Endothelial cell of umbilical vein (primary cell): ENCODE data around the gene FANCL. TPM values are rescaled to one million over a fixed set of nuclear protein-coding genes. Genes with fewer than 3 reads are reported as not detected.

Experiments
- BruUV-seq: library from RNA; stranded (reverse); fragments of 400-500 nt; replicated peaks from 2 replicates; lab custom pipeline; 2021; lab: Mats Ljungman, UMichigan
- CTCF ChIA-PET: fragments of 300-600, 350-600 bp; sonication (Branson Sonifier 250); formaldehyde crosslinking; loops from one replicate; lab custom pipeline; 2021; ENCODE audit warnings: antibody characterized with exemption, inconsistent platforms; lab: Charles Lee
- POLR2A ChIA-PET: fragments of 300-600, 350-600 bp; sonication (Branson Sonifier 250); formaldehyde crosslinking; loops from one replicate; lab custom pipeline; 2021; ENCODE audit warnings: antibody characterized with exemption, inconsistent platforms; lab: Charles Lee
- DNase-seq: peaks from one replicate; pipeline ENCODE4 v3.0.0-alpha.2; 2011; ENCODE audit warnings: low read depth, low spot score
- FAIRE-seq: peaks from 2 replicates; lab custom pipeline; 2011; peaks lifted over from hg19 to GRCh38; lab: Jason Lieb, UNC
- H2AFZ ChIP-seq: 2 replicates; pipeline ENCODE4 v1.6.0; 2012; ENCODE audit warnings: low read depth, low read length, control low read depth, inconsistent platforms
- H3K27ac ChIP-seq: 2 replicates; pipeline ENCODE4 v1.5.1; 2011; ENCODE audit warnings: low read depth, mild to moderate bottlenecking, control low read depth, low read length, moderate library complexity; ENCODE audit not compliant: insufficient read depth
- H3K27me3 ChIP-seq, 2 experiments: 2 replicates each; pipeline versions ENCODE4 v1.6.0 to v1.6.1; 2011; ENCODE audit warnings: low read length in 2 of 2, mixed read lengths in 1 of 2; ENCODE audit not compliant: control insufficient read depth in 2 of 2, insufficient read depth in 2 of 2
- H3K36me3 ChIP-seq, 2 experiments: 2 replicates in 1 of 2; 3 replicates in 1 of 2; pipeline ENCODE4 v1.5.1; 2011; ENCODE audit warnings: low read length in 2 of 2, mild to moderate bottlenecking in 1 of 2, moderate library complexity in 1 of 2; ENCODE audit not compliant: control insufficient read depth in 2 of 2, insufficient read depth in 2 of 2; ENCODE audit errors: extremely low read depth in 1 of 2
- H3K4me1 ChIP-seq: 3 replicates; pipeline ENCODE4 v1.5.1; 2011; ENCODE audit warnings: mild to moderate bottlenecking, low read length; ENCODE audit not compliant: control insufficient read depth, insufficient read depth; ENCODE audit errors: extremely low read depth
- H3K4me2 ChIP-seq: 2 replicates; pipeline ENCODE4 v1.6.1; 2011; ENCODE audit warnings: low read length, control low read depth, mixed read lengths; ENCODE audit not compliant: insufficient read depth
- H3K4me3 ChIP-seq, 3 experiments: fragments of 200-600 bp in 1 of 3; sonication (generic), shearing (Covaris generic) in 1 of 3; replicated peaks in 1 of 3; 2 replicates each; pipeline ENCODE4 v1.5.1; 2011 to 2016; ENCODE audit warnings: control low read depth in 3 of 3, low read length in 3 of 3, mild to moderate bottlenecking in 2 of 3, inconsistent platforms in 1 of 3, low read depth in 1 of 3, moderate library complexity in 1 of 3; ENCODE audit not compliant: insufficient read depth in 1 of 3
- H3K79me2 ChIP-seq: 2 replicates; pipeline ENCODE4 v1.6.0; 2012; ENCODE audit warnings: low read length, inconsistent platforms; ENCODE audit not compliant: control insufficient read depth, insufficient read depth
- H3K9ac ChIP-seq: replicated peaks from 2 replicates; pipeline ENCODE3; 2011; ENCODE audit warnings: low read length, control low read depth; ENCODE audit not compliant: insufficient read depth; ENCODE audit errors: extremely low read depth
- H3K9me1 ChIP-seq: replicated peaks from 3 replicates; pipeline ENCODE4 v1.6.0; 2011; ENCODE audit warnings: mild to moderate bottlenecking, low read length; ENCODE audit not compliant: control insufficient read depth, insufficient read depth; ENCODE audit errors: extremely low read depth
- H3K9me3 ChIP-seq: replicated peaks from 2 replicates; pipeline ENCODE4 v1.5.1; 2012; ENCODE audit warnings: low read length, inconsistent platforms; ENCODE audit not compliant: control insufficient read depth, insufficient read depth
- H4K20me1 ChIP-seq: replicated peaks from 2 replicates; pipeline ENCODE3; 2011; ENCODE audit warnings: mild to moderate bottlenecking, low read length; ENCODE audit not compliant: control insufficient read depth, insufficient read depth; ENCODE audit errors: extremely low read depth
- EZH2 ChIP-seq: IDR thresholded peaks from 2 replicates; pipeline ENCODE4 v1.6.1; 2012; ENCODE audit warnings: borderline replicate concordance, low read depth, mild to moderate bottlenecking, moderate library complexity, low read length, inconsistent platforms; ENCODE audit not compliant: severe bottlenecking
- FOS ChIP-seq: IDR thresholded peaks from 2 replicates; pipeline ENCODE4 v1.6.1; 2011; ENCODE audit warnings: mild to moderate bottlenecking, low read length, moderate library complexity, borderline replicate concordance; ENCODE audit not compliant: insufficient read depth
- GATA2 ChIP-seq: IDR thresholded peaks from 2 replicates; pipeline ENCODE4 v1.7.0; 2011; ENCODE audit warnings: low read depth, mild to moderate bottlenecking, moderate library complexity, mixed read lengths, low read length; ENCODE audit not compliant: insufficient read length, insufficient read depth
- JUN ChIP-seq: IDR thresholded peaks from 2 replicates; pipeline ENCODE4 v1.6.1; 2011; ENCODE audit warnings: borderline replicate concordance, low read depth; ENCODE audit not compliant: insufficient read length, insufficient read depth
- MYC ChIP-seq: IDR thresholded peaks from one replicate; pipeline ENCODE4 v1.6.1; 2011; ENCODE audit warnings: mild to moderate bottlenecking, low read depth, low read length
- POLR2A ChIP-seq: IDR thresholded peaks from 2 replicates; pipeline ENCODE4 v1.6.1; 2012; ENCODE audit warnings: low read depth, mild to moderate bottlenecking, control low read depth, low read length
- POLR2AphosphoS5 ChIP-seq: IDR thresholded peaks from 2 replicates; pipeline ENCODE4 v1.6.1; 2012; ENCODE audit warnings: low read depth, mild to moderate bottlenecking, control low read depth, low read length, moderate library complexity; ENCODE audit not compliant: insufficient read depth
- dilution Hi-C: fragments of 300-500 bp; cut with MboI; formaldehyde crosslinking; loops from one replicate; pipeline ENCODE4 v1.15.0; 2019; ENCODE audit warnings: low sequenced_read_pairs; ENCODE audit not compliant: extremely low pct_ligation_motif_present
- intact Hi-C: fragments of 100-400 bp; cut with micrococcal nuclease; formaldehyde crosslinking; loops from one replicate; pipeline ENCODE4 v1.10.0; 2022
- polyA plus RNA-seq, 4 experiments: library from polyadenylated mRNA; depleted of rRNA in 3 of 4; stranded (reverse) in 3 of 4; unstranded in 1 of 4; fragments of >200 nt; gene quantifications; 2 replicates each; pipeline versions ENCODE4 v1.2.1 to v1.2.3, GENCODE V29; 2011 to 2012; ENCODE audit warnings: missing spikeins in 1 of 4
- total RNA-seq: library from RNA; stranded (reverse); gene quantifications from 2 replicates; pipeline ENCODE4 v1.2.3, GENCODE V29; 2021
- TF ChIP-seq, protein P1 (sequence below), 2 donors: IDR thresholded peaks; 1 replicate in 1 of 2; 2 replicates in 1 of 2; pipeline ENCODE4 v1.5.1; 2011; ENCODE audit warnings: low read length in 2 of 2, mild to moderate bottlenecking in 2 of 2, moderate library complexity in 2 of 2, control low read depth in 1 of 2, inconsistent platforms in 1 of 2, low read depth in 1 of 2; ENCODE audit not compliant: insufficient read depth in 1 of 2; ENCODE audit errors: extremely low read depth in 1 of 2
- TF ChIP-seq, protein P2 (sequence below): IDR thresholded peaks from 2 replicates; pipeline ENCODE4 v1.6.1; 2011; ENCODE audit not compliant: insufficient read depth, insufficient read length

The FANCL gene
- total and polyA plus RNA-seq, 2 donors (not counting 3 experiments of a cell fraction or from before 2014, with no cell fraction given) = 10.3 to 15.8 TPM

DNA sequence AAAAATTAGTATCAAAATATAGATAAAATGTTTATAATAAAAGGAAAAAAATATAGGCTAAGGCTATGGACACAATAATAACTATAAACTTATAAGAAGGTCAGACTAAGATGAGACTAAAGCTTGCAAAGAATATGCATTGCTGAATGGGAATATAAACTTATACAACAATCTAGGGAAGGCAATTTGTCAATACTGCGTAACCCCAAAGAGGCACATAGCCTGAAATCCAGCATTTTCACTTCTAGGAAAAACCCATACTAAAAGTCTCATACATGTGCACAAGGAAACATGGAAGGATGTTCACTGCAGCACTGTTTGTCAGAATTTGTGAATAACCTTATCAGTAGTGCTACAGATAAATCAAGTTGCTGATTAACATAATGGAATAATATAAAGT lies 45.5 kb downstream of the FANCL start:
- intact Hi-C loops = no loop called here
- dilution Hi-C loops = no loop called here

More for the DNA sequence above, 45.5 kb downstream of the FANCL start:
- Histone ChIP-seq H3K9ac (no peak overlapping the region), H3K27me3 (no peaks in the 10 kb centered on the region), H3K36me3 (peaks cover 0 to 3% of the 10 kb centered on the region in 2 experiments), H3K9me1 (no peaks in the 10 kb centered on the region), H3K9me3 (no peaks in the 10 kb centered on the region), H3K4me3 (no peak overlapping the region), H3K79me2 (no peaks in the 10 kb centered on the region), H3K27ac (no peak overlapping the region), H4K20me1 (no peaks in the 10 kb centered on the region), H2AFZ (no peak overlapping the region), H3K4me2 (no peak overlapping the region), H3K4me1 (no peaks in the 10 kb centered on the region)
- POLR2A ChIA-PET = no interaction called here
- no peak for TF ChIP-seq MYC
- TF ChIP-seq POLR2AphosphoS5 = no peak
- no peak for TF ChIP-seq GATA2
- no peak for TF ChIP-seq FOS
- no peak for TF ChIP-seq EZH2
- no peak for TF ChIP-seq JUN
- TF ChIP-seq, protein P1, sequence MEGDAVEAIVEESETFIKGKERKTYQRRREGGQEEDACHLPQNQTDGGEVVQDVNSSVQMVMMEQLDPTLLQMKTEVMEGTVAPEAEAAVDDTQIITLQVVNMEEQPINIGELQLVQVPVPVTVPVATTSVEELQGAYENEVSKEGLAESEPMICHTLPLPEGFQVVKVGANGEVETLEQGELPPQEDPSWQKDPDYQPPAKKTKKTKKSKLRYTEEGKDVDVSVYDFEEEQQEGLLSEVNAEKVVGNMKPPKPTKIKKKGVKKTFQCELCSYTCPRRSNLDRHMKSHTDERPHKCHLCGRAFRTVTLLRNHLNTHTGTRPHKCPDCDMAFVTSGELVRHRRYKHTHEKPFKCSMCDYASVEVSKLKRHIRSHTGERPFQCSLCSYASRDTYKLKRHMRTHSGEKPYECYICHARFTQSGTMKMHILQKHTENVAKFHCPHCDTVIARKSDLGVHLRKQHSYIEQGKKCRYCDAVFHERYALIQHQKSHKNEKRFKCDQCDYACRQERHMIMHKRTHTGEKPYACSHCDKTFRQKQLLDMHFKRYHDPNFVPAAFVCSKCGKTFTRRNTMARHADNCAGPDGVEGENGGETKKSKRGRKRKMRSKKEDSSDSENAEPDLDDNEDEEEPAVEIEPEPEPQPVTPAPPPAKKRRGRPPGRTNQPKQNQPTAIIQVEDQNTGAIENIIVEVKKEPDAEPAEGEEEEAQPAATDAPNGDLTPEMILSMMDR (IDR thresholded peaks at IDR 0.05; ENCODE audit: extremely low read depth in 1 of 2, insufficient read depth in 1 of 2, low read depth in 1 of 2, low read length in 2 of 2) = no peak
- no peak for TF ChIP-seq POLR2A
- TF ChIP-seq, protein P2, sequence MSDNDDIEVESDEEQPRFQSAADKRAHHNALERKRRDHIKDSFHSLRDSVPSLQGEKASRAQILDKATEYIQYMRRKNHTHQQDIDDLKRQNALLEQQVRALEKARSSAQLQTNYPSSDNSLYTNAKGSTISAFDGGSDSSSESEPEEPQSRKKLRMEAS = no peak
- BruUV-seq = no TSS peak
- FAIRE-seq = no peak
- no peak for DNase-seq
- CTCF ChIA-PET = no interaction called here
